HepG2 (cell line): ENCODE data around the gene EMP2. TPM values are rescaled to one million over a fixed set of nuclear protein-coding genes. Genes with fewer than 3 reads are reported as not detected.

Source experiments
- BORCS8-MEF2B ChIP-seq: sonication (generic); formaldehyde crosslinking; IDR thresholded peaks from 2 replicates; pipeline ENCODE4 v1.8.0; 2022; ENCODE audit warnings: mild to moderate bottlenecking, missing genetic modification reagents
- CENPT ChIP-seq: sonication (generic); formaldehyde crosslinking; IDR thresholded peaks from 2 replicates; pipeline ENCODE4 v1.8.0; 2022; ENCODE audit warnings: low read depth, mild to moderate bottlenecking, moderate library complexity, missing genetic modification reagents
- FOXO1 ChIP-seq: sonication (generic); formaldehyde crosslinking; IDR thresholded peaks from 2 replicates; pipeline ENCODE4 v1.4.0; 2020; ENCODE audit warnings: missing genetic modification reagents
- FOXP1 ChIP-seq, 2 experiments: fragments of 450-650 bp in 1 of 2; IDR thresholded peaks; 2 replicates each; pipeline ENCODE4 v1.6.1; 2017 to 2018; ENCODE audit warnings: antibody characterized with exemption in 1 of 2
- HNF1A ChIP-seq, 2 experiments: sonication (generic) in 1 of 2; formaldehyde crosslinking in 1 of 2; IDR thresholded peaks; 2 replicates each; pipeline versions ENCODE4 v1.4.0 to v1.6.1; 2016 to 2020; ENCODE audit warnings: borderline replicate concordance in 1 of 2, low read depth in 1 of 2, mild to moderate bottlenecking in 1 of 2, missing genetic modification reagents in 1 of 2
- HOXA3 ChIP-seq: sonication (generic); formaldehyde crosslinking; IDR thresholded peaks from 2 replicates; pipeline ENCODE4 v1.5.0; 2020; ENCODE audit warnings: missing genetic modification reagents
- PBX2 ChIP-seq: IDR thresholded peaks from 2 replicates; pipeline ENCODE4 v1.6.1; 2016; ENCODE audit warnings: control low read depth
- RARG ChIP-seq: sonication (generic); formaldehyde crosslinking; IDR thresholded peaks from 2 replicates; pipeline ENCODE4 v1.4.0; 2020; ENCODE audit warnings: low read depth, mild to moderate bottlenecking, missing genetic modification reagents
- ZFX ChIP-seq: sonication (generic); formaldehyde crosslinking; IDR thresholded peaks from 2 replicates; pipeline ENCODE4 v1.4.0; 2020; ENCODE audit warnings: mild to moderate bottlenecking, low read depth, missing genetic modification reagents, moderate library complexity
- ZNF124 ChIP-seq: sonication (generic); formaldehyde crosslinking; IDR thresholded peaks from 2 replicates; pipeline ENCODE4 v1.4.0; 2020; ENCODE audit warnings: missing genetic modification reagents
- ZNF207 ChIP-seq: fragments of 450-650 bp; IDR thresholded peaks from 2 replicates; pipeline ENCODE4 v1.6.1; 2016; ENCODE audit warnings: antibody characterized with exemption, borderline replicate concordance
- ZNF292 ChIP-seq: sonication (generic); formaldehyde crosslinking; IDR thresholded peaks from 2 replicates; pipeline ENCODE4 v1.8.1; 2022; ENCODE audit warnings: mild to moderate bottlenecking, low read depth, missing genetic modification reagents, borderline replicate concordance
- ZNF781 ChIP-seq: sonication (generic); formaldehyde crosslinking; IDR thresholded peaks from 2 replicates; pipeline ENCODE4 v1.5.1; 2020; ENCODE audit warnings: borderline replicate concordance, mild to moderate bottlenecking, missing genetic modification reagents; ENCODE audit errors: not compliant biosample characterization
- ZNF790 ChIP-seq: sonication (generic); formaldehyde crosslinking; IDR thresholded peaks from 2 replicates; pipeline ENCODE4 v1.8.0; 2022; ENCODE audit warnings: missing genetic modification reagents, mild to moderate bottlenecking, borderline replicate concordance
- polyA plus RNA-seq, 8 experiments: library from polyadenylated mRNA; depleted of rRNA in 3 of 8; stranded (reverse) in 7 of 8; unstranded in 1 of 8; fragments of >200 nt; fragmentation: Illumina TruSeq in 4 of 8; extraction: Trizol in 4 of 8; gene quantifications; 2 replicates each; pipeline versions ENCODE4 v1.2.1 to v1.2.3, GENCODE V29; 2011 to 2016; ENCODE audit warnings: low read depth in 4 of 8, missing spikeins in 1 of 8, mixed read lengths in 1 of 8; ENCODE audit not compliant: insufficient read depth in 1 of 8
- total RNA-seq, 5 experiments: library from RNA; depleted of rRNA; stranded (reverse); fragments of >200 nt; fragmentation: Illumina TruSeq; extraction: Trizol; gene quantifications; 2 replicates each; pipeline ENCODE4 v1.2.3, GENCODE V29; 2016; ENCODE audit warnings: low read depth in 1 of 5
- TF ChIP-seq, protein P1 (sequence below): sonication (generic); formaldehyde crosslinking; IDR thresholded peaks from 2 replicates; pipeline ENCODE4 v1.9.0; 2022; ENCODE audit warnings: low read depth, missing genetic modification reagents
- TF ChIP-seq, protein P2 (sequence below): sonication (generic); formaldehyde crosslinking; IDR thresholded peaks from 2 replicates; pipeline ENCODE4 v1.8.1; 2023; ENCODE audit warnings: mild to moderate bottlenecking, missing genetic modification reagents, borderline replicate concordance
- TF ChIP-seq, protein P3 (sequence below): sonication (generic); formaldehyde crosslinking; IDR thresholded peaks from 2 replicates; pipeline ENCODE4 v1.4.0; 2020; ENCODE audit warnings: low read depth, mild to moderate bottlenecking, missing genetic modification reagents
- TF ChIP-seq, protein P4 (sequence below): sonication (generic); formaldehyde crosslinking; IDR thresholded peaks from 2 replicates; pipeline ENCODE4 v1.4.0; 2020; ENCODE audit warnings: mild to moderate bottlenecking, missing genetic modification reagents

EMP2 gene
- total and polyA plus RNA-seq, 2 of the 13 experiments (the other 11 are each of a cell fraction or from before 2014, with no cell fraction given) = 24.6 to 91.2 TPM

DNA sequence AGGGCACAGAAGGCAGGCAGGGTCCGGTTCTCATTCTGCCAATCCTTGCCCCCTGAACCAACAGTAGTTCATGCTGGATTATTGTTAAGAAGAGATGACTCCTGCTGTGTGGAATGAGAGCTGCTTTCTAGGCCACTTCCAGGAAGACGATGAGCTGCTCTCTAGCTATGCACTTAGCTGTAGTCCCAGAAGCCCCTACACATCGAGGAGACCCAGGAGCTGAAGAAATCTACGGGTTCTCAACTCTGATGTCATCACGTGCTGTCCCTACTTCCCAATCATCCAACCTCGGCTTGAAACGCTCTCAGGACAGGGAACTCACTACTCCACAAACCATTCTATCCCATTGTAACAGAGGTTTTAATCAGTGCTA is 29.0 kb upstream of the EMP2 start (continued):
- TF ChIP-seq BORCS8-MEF2B (CRISPR knock-in tag) (no peak; the same call in 1 of the 2 replicates), PBX2 (no peak), HOXA3 (CRISPR knock-in tag) (no peak), HNF1A (IDR thresholded peaks at IDR 0.05; ENCODE audit: low read depth) (no peak), HNF1A (CRISPR knock-in tag; IDR thresholded peaks at IDR 0.05; ENCODE audit: borderline replicate concordance) (no peak), ZNF790 (CRISPR knock-in tag) (no peak), ZNF292 (CRISPR knock-in tag) (no peak), ZFX (CRISPR knock-in tag) (peak; percentile 15; the same call in 1 of the 2 replicates), ZNF124 (CRISPR knock-in tag) (no peak), CENPT (no peak), FOXO1 (CRISPR knock-in tag) (no peak), RARG (CRISPR knock-in tag) (no peak), ZNF207 (no peak), ZNF781 (CRISPR knock-in tag) (no peak), FOXP1 (IDR thresholded peaks at IDR 0.05) (no peak), FOXP1 (CRISPR knock-in tag; IDR thresholded peaks at IDR 0.05) (no peak)
- TF ChIP-seq, protein P1, sequence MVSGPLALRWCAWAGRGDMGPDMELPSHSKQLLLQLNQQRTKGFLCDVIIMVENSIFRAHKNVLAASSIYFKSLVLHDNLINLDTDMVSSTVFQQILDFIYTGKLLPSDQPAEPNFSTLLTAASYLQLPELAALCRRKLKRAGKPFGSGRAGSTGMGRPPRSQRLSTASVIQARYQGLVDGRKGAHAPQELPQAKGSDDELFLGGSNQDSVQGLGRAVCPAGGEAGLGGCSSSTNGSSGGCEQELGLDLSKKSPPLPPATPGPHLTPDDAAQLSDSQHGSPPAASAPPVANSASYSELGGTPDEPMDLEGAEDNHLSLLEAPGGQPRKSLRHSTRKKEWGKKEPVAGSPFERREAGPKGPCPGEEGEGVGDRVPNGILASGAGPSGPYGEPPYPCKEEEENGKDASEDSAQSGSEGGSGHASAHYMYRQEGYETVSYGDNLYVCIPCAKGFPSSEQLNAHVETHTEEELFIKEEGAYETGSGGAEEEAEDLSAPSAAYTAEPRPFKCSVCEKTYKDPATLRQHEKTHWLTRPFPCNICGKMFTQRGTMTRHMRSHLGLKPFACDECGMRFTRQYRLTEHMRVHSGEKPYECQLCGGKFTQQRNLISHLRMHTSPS = 0 out of 2 replicates have a peak, but pooled peaks have one; percentile 3
- TF ChIP-seq, protein P2, sequence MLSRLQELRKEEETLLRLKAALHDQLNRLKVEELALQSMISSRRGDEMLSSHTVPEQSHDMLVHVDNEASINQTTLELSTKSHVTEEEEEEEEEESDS = no peak
- TF ChIP-seq, protein P3, sequence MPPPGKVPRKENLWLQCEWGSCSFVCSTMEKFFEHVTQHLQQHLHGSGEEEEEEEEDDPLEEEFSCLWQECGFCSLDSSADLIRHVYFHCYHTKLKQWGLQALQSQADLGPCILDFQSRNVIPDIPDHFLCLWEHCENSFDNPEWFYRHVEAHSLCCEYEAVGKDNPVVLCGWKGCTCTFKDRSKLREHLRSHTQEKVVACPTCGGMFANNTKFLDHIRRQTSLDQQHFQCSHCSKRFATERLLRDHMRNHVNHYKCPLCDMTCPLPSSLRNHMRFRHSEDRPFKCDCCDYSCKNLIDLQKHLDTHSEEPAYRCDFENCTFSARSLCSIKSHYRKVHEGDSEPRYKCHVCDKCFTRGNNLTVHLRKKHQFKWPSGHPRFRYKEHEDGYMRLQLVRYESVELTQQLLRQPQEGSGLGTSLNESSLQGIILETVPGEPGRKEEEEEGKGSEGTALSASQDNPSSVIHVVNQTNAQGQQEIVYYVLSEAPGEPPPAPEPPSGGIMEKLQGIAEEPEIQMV (CRISPR knock-in tag) = no peak
- TF ChIP-seq, protein P4, sequence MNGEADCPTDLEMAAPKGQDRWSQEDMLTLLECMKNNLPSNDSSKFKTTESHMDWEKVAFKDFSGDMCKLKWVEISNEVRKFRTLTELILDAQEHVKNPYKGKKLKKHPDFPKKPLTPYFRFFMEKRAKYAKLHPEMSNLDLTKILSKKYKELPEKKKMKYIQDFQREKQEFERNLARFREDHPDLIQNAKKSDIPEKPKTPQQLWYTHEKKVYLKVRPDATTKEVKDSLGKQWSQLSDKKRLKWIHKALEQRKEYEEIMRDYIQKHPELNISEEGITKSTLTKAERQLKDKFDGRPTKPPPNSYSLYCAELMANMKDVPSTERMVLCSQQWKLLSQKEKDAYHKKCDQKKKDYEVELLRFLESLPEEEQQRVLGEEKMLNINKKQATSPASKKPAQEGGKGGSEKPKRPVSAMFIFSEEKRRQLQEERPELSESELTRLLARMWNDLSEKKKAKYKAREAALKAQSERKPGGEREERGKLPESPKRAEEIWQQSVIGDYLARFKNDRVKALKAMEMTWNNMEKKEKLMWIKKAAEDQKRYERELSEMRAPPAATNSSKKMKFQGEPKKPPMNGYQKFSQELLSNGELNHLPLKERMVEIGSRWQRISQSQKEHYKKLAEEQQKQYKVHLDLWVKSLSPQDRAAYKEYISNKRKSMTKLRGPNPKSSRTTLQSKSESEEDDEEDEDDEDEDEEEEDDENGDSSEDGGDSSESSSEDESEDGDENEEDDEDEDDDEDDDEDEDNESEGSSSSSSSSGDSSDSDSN (CRISPR knock-in tag) = no peak
